GM10248 (cell line): ENCODE results near the gene SLC39A10.
A peak's percentile ranks its signal among the peaks of the same experiment; 100 is the strongest.

Experiments used
- CTCF ChIA-PET: fragments of 300-600 bp; sonication (Branson Sonifier 250); formaldehyde crosslinking; extraction: SDS; loops from one replicate; lab custom pipeline; 2021; ENCODE audit warnings: antibody characterized with exemption; lab: Yijun Ruan, JAX
- POLR2A ChIA-PET: fragments of 350-650 bp; sonication (Branson Sonifier 250); formaldehyde crosslinking; extraction: SDS; loops from one replicate; lab custom pipeline; 2020; ENCODE audit warnings: antibody characterized with exemption; lab: Yijun Ruan, JAX
- DNase-seq: peaks from one replicate; pipeline ENCODE4 v3.0.0; 2012; ENCODE audit errors: extremely low spot score
- CTCF ChIP-seq: IDR thresholded peaks from 2 replicates; pipeline ENCODE4 v1.5.1; 2012; ENCODE audit warnings: mild to moderate bottlenecking, low read depth; ENCODE audit errors: extremely low read depth, missing control alignments, control extremely low read depth

The SLC39A10 gene

GRCh38 chr2:195648787-195649186 lies 8.2 kb upstream of the SLC39A10 start:
- TF ChIP-seq CTCF = no peak
- POLR2A ChIA-PET = no interaction called here
- no peak for DNase-seq
- CTCF ChIA-PET = interaction anchor here (1.0 kb wide), 2 partner anchors 8 to 15 kb away, joined by 3 read pairs; partner anchors contain the start of gene SLC39A10

GRCh38 chr2:195649629-195650190 lies 7.3 kb upstream of the SLC39A10 start:
- ChIA-PET POLR2A (no interaction called here), CTCF (interaction anchor here (1.7 to 3.0 kb wide), 3 partner anchors 11 to 418 kb away, joined by 4 to 25 read pairs (median 9); partner anchors contain the start of gene DNAH7)
- DNase-seq = peak; percentile 29
- no peak for TF ChIP-seq CTCF

GRCh38 chr2:195651046-195651445 lies 6.0 kb upstream of the SLC39A10 start:
- ChIA-PET POLR2A (no interaction called here), CTCF (interaction anchor here (1.0 to 3.0 kb wide), 4 partner anchors 9 to 417 kb away, joined by 3 to 25 read pairs (median 6); partner anchors contain the start of gene DNAH7)
- DNase-seq = no peak
- TF ChIP-seq CTCF = no peak

GRCh38 chr2:195652911-195653310 lies 4.1 kb upstream of the SLC39A10 start:
- CTCF ChIA-PET = no interaction called here
- TF ChIP-seq CTCF = no peak
- POLR2A ChIA-PET = no interaction called here
- DNase-seq = no peak

- TF ChIP-seq CTCF = no peak
- POLR2A ChIA-PET = interaction anchor here (0.5 to 0.6 kb wide), 2 partner anchors 13 to 83 kb away, joined by 3 read pairs; no protein-coding TSS in a partner anchor
- no peak for DNase-seq
- CTCF ChIA-PET = interaction anchor here (0.8 to 1.6 kb wide), 10 partner anchors 8 to 411 kb away, joined by 3 to 8 read pairs (median 3); no protein-coding TSS in a partner anchor
Observed at GRCh38 chr2:195656161-195656858, 716 bp upstream of the SLC39A10 start.

- peak; percentile 34 for DNase-seq
- CTCF ChIA-PET = interaction anchor here (1.0 to 4.0 kb wide), 4 partner anchors 10 to 160 kb away, joined by 3 to 38 read pairs (median 4); no protein-coding TSS in a partner anchor
- TF ChIP-seq CTCF = no peak
- POLR2A ChIA-PET = no interaction called here
Observed at GRCh38 chr2:195657634-195658540, 861 bp downstream of the SLC39A10 start.
